Measurements from ENCODE around the gene LRRC49. TPM values are rescaled to one million over a fixed set of nuclear protein-coding genes. Genes with fewer than 3 reads are reported as not detected.
"Not testable (repeated sequence)": the region's sequence is repeated elsewhere in the genome, so short reads cannot be mapped to it uniquely, and the experiment has no call there.

Gene LRRC49
- total RNA-seq, 1 donor = 14.2 TPM

DNA sequence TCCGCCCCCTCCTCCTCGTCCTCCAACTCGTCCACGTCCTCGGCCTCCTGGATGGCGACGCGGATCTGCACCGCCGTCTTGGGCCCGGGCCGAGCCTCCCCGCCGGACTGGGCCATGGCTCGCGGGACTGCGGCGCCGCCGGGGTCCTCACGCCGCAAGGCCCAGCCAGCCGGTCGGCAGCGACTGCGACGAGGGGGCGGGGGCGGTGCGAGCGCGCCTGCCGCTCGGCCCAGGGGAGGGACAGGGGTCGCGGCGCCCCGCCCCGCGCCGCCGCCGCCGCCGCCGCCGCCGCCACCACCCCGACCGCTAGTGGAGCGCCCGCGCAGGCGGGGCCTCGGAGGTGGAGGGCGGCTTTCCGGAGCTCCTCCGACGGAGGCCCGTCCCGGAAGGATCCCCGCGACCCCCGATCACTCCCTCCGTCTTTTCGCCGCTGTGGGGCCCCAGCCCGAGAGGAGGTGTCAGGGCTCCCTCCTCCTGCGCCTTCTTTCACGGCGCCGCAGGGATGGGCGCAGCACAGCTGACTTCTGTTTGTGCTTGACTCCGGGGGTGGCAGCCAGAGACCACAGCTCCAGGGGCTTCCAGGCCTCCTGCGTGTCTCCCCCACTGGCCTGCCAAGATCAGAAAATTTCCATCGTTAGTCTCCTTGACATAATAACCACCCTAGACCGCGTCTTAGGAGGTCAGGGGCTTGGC is 38.5 kb upstream of the LRRC49 start, which contains the start of gene LARP6:
Gene LARP6 (minus strand): TSS at position 185 of the 693 bp plus-strand sequence. CDS start 69 bp downstream, at position 116.
- TF ChIP-seq, protein P1, sequence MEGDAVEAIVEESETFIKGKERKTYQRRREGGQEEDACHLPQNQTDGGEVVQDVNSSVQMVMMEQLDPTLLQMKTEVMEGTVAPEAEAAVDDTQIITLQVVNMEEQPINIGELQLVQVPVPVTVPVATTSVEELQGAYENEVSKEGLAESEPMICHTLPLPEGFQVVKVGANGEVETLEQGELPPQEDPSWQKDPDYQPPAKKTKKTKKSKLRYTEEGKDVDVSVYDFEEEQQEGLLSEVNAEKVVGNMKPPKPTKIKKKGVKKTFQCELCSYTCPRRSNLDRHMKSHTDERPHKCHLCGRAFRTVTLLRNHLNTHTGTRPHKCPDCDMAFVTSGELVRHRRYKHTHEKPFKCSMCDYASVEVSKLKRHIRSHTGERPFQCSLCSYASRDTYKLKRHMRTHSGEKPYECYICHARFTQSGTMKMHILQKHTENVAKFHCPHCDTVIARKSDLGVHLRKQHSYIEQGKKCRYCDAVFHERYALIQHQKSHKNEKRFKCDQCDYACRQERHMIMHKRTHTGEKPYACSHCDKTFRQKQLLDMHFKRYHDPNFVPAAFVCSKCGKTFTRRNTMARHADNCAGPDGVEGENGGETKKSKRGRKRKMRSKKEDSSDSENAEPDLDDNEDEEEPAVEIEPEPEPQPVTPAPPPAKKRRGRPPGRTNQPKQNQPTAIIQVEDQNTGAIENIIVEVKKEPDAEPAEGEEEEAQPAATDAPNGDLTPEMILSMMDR (IDR thresholded peaks at IDR 0.05; ENCODE audit: insufficient read depth, low read depth, low read length) = no peak
- H3K4me3 ChIP-seq (ENCODE audit: low read depth, low read length) = peak within 1 kb of the TSS; percentile 90
- DNase-seq (ENCODE audit: low read depth) = peak; percentile 50

DNA sequence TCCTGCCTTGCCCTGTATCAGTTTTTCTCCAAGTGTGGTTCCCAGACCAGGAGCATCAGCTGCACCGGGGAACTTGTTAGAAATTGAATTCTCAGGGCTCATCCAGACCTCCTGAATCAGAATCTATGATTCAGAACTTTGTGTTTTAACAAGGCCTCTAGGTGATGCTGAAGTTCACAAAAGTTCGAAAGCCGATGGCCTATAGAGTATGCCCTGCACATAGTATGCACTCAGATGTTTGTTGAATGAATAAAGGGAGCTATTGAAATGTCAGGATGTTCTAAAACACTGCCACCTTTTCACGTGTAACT is 38.0 kb upstream of the LRRC49 start:
- TF ChIP-seq, protein P1 (IDR thresholded peaks at IDR 0.05; ENCODE audit: insufficient read depth, low read depth, low read length) = no peak
- peak overlapping the region; percentile 90 for H3K4me3 ChIP-seq (ENCODE audit: low read depth, low read length)
- DNase-seq (ENCODE audit: low read depth) = no peak

DNA sequence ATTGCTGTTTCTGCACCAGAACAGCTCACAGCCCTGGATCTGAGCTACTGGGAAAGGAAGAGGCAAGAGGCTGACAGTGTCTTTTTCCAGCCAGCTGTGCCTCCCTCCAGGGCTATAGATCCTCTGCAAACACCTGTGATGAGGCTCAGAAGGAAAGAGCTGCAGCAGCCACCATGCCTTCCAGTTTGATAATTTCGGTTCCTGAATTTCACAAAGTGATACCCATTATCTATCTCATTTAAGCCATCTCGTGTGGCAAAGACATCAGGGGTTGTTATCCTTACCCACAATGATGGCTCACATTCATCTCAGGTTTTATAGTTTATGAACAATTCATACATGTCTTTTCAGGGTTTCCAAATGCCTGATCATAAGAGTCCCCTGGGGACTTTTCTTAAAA is 36.9 kb upstream of the LRRC49 start:
- TF ChIP-seq, protein P1 (IDR thresholded peaks at IDR 0.05; ENCODE audit: insufficient read depth, low read depth, low read length) = no peak
- H3K4me3 ChIP-seq (ENCODE audit: low read depth, low read length) = no peak overlapping the region
- DNase-seq (ENCODE audit: low read depth) = no peak

DNA sequence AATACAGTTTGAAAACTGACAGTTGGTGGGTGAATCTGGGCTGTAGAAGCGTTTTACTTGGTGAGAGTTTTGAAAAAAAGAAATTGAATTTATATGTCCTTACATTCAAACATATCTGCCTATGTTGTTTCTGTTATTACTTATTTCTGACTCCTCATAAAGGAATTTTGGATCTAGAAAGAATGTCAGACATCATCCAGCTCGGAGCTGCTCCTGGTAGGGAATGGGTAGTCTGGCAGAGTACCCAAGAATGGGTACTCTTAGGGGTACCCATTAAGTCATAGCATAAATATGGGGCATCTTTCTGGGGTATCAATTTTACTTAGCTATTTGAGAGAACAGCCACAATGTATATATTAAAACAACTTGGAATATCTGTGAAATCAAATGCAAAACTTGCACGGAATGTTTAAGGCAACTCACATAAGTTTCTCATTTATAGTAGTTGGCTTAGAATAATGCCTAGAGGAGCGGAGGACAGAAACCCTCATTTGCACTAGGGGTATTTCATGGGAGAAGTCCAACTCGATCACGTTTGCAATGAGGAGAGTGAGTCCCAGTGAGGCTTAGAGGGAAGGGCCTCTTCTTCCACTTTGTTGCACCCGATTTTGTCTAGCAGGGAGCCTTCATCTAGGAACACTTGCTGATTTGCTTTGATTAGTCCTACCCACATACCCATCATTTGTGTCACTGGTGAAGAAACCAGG is 36.3 kb upstream of the LRRC49 start:
- DNase-seq (ENCODE audit: low read depth) = no peak
- peak overlapping the region; percentile 16 for H3K4me3 ChIP-seq (ENCODE audit: low read depth, low read length)
- TF ChIP-seq, protein P1 (IDR thresholded peaks at IDR 0.05; ENCODE audit: insufficient read depth, low read depth, low read length) = no peak

DNA sequence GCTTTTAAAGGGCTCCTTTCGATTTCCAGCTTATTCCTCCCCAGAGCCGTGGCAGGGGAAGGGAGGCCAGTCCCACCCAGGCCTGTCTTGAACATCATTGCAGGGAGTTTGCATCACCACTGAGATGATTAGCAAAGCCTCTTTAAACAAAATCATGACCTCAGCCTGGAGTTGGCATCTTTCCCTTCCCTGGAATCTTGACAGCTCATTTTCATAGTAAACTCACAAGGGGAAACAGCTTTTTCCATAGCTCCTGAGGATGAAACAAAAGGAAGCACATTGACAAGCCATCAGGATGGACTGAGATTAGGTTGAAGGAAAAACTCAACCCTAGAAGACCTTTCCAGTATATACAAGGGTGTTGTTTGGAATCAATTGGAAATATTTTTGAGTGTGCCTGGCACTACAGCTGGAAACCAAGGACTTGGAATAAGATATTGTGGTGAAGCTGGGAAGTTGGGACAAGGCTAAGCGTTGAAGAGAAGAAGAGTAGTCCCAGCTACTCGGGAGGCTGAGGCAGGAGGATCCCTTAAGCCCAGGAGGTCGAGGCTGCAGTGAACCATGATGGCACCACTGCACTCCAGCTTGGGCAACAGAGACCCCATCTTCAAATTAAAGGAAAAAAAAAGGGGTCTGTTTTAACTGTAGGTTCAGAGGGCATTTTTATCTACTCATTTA is 35.6 kb upstream of the LRRC49 start:
- DNase-seq (ENCODE audit: low read depth) = peak; percentile 99
- TF ChIP-seq, protein P1 (IDR thresholded peaks at IDR 0.05; ENCODE audit: insufficient read depth, low read depth, low read length) = no peak
- peak overlapping the region; percentile 16 for H3K4me3 ChIP-seq (ENCODE audit: low read depth, low read length)

DNA sequence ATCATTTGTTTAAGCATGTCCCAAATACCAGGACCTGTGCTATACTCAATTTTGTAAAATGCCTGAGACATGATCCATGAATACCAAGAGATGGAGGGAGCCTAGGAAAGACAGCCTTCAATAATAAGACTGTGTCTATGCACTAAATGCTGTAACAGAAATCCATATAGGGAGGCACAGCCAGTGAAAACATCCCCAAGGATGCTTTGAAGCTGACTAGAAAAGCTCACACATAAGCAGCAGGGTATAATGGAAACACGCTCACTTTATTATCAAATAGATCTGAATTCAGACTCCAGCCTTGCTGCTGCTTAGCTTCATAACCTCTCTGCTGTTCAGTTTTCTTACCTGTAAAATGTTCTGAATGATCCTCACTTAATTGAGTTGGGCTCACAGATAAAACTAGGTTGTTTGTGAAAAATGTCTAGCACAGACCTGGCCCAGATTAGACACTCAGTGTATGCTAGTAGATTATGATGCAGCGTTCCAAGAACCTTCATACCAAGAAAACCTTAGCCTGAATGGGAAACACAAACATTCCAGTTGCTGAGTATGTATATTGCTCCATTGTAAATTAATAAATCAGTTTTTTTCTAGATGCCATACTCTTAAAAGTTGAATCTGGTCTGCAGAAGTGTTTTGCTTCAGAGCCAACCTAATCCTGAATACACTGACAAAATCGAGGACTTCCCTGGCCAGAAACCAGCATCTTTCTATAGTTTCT is 34.9 kb upstream of the LRRC49 start:
- H3K4me3 ChIP-seq (ENCODE audit: low read depth, low read length) = no peak overlapping the region
- DNase-seq (ENCODE audit: low read depth) = no peak
- TF ChIP-seq, protein P1 (IDR thresholded peaks at IDR 0.05; ENCODE audit: insufficient read depth, low read depth, low read length) = no peak

DNA sequence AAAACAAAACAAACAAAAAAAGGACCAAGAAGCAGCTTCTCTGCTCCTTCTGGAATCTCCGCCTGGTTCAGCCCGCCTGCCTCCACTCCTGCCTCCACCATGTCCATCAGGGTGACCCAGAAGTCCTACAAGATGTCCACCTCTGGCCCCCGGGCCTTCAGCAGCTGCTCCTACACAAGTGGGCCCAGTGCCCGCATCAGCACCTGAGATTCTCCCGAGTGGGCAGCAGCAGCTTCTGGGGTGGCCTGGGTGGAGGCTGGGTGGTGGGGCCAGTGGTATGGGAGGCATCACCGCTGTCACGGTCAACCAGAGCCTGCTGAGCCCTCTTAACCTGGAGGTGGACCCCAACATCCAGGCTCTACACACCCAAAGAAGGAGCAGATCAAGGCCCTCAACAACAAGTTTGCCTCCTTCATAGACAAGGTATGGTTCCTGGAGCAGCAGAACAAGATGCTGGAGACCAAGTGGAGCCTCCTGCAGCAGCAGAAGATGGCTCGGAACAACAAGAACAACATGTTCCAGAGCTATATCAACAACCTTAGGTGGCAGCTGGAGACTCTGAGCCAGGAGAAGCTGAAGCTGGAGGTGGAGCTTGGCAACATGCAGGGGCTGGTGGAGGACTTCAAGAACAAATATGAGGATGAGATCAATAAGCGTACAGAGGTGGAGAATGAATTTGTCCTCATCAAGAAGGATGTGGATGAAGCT is 33.9 kb upstream of the LRRC49 start:
- DNase-seq (ENCODE audit: low read depth); H3K4me3 ChIP-seq (ENCODE audit: low read depth, low read length): not testable (repeated sequence)

Data from fibroblast of villous mesenchyme (primary cell).